Skeletal muscle cell (primary cell): ENCODE results near the gene SRC.

Source experiments
- DNase-seq: peaks from one replicate; pipeline ENCODE4 v3.0.0-alpha.2; 2010; ENCODE audit warnings: low read depth
- H3K4me3 ChIP-seq: 2 replicates; pipeline ENCODE4 v1.5.1; 2011; ENCODE audit warnings: low read depth, mild to moderate bottlenecking, control low read depth, low read length, moderate library complexity

SRC gene

DNA sequence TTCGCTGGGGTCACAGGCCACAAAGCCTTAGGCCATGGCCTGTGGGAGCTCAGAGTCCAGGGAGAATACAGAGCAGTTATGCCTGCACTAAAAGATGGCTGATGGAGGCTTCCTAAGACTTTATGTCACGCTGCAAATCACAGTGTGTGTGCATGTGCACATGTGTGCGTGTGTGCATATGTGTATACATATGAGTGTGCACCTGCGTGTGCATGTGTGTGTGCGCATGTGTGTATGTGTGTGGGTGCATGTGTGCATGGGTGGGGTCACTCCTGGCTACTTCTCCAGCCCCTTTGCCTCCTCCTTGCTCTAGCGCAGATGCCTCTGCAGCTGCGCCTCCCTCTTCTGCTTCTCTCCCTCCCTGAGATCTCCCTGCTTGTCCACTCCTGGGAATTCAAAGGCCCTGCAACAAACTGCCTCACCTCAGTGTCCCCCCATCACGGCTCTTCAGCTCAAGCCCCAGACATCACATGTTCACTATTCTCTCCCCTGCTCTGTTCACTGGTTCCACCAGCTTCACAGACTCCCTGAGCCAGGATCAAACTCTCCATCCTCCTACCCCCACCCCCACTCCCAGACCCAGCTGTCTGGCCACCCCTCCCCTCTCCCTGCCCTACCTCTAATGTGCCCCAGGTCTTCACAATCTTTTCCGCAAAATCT lies 90.7 kb downstream of the SRC start:
- no peak for DNase-seq
- H3K4me3 ChIP-seq, result no peak overlapping the region

DNA sequence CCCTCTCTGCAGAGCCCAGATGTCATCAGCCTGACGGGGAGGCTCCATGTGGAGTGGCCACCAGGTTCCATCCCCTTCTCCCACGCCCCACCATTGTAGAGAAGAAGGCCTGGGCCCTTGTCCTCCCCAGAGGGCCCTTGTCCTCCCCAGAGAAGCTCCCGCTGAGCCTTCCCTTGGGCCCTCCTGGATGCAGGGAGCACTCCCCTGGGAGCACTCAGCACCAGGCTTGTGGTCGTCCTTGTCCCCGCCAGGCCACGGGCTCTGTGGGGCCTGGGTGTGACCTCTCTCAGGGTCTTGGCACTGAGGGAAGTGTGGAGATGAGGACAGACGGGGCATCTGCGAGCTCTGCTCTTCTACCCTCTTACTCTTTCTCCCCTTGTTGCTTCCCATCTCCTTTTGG lies 91.7 kb downstream of the SRC start:
- no peak overlapping the region for H3K4me3 ChIP-seq
- DNase-seq, result no peak

- H3K4me3 ChIP-seq, result no peak overlapping the region
- no peak for DNase-seq
Measured at GRCh38 chr20:37438464-37439222, 92.7 kb downstream of the SRC start.

DNA sequence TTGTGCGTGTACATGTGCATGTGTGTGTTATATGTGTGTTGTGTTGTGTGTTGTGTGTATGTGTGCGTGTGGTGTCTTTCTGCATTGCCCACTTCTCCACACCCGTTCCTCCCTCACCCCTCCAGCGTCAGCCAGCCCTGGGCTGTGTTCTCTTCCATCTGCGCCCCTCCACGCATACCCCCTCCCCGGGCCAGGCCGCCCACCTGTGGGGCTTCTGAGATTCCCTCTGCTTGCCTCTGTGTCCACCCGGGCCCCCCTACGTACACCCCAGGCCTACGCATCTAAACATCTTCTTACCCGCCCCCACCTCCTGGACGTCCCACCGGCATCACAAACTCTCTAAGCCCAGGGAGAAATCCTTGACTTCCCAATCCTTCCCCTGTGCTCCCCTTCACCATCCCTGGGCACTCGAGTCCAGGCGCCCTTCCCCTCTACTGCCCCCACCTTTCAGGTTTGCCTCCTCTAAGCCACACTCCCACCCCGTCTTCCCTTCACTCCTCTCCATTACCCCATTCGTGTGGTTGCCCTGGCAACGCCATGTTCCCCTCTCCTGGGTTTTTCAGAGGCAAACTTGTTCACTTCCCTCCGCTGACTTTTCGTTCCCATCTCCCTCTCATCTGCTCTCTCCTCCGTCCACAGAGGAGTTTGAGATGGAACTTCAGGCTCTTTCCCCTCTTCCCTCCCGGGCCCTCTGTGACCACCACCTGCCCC lies 93.4 kb downstream of the SRC start:
- no peak overlapping the region for H3K4me3 ChIP-seq
- DNase-seq, result no peak

DNA sequence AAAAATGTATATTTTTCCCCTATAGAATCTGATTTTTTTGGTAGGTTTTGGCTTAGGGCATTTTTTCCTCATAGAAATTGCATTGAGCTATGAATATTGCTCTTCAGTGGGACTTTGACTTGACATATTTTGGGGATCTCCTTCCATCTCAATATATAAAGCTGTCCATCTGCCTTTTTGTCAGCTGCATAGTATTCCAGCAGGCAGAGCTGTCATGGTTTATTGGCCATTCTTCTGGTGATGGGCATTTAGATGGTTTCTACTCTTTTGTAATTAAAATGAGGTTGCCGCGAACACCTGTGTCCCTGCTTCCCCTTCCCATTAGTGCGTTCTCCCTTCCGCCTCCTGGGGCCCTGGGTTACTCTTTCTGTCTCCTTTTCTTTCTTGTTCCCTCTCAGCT lies 95.1 kb downstream of the SRC start:
- H3K4me3 ChIP-seq, result no peak overlapping the region
- DNase-seq, result no peak

- no peak overlapping the region for H3K4me3 ChIP-seq
- DNase-seq, result no peak
Measured at GRCh38 chr20:37442547-37442946, 96.6 kb downstream of the SRC start.

GRCh38 chr20:37442986-37443385 lies 97.0 kb downstream of the SRC start:
- no peak for DNase-seq

DNA sequence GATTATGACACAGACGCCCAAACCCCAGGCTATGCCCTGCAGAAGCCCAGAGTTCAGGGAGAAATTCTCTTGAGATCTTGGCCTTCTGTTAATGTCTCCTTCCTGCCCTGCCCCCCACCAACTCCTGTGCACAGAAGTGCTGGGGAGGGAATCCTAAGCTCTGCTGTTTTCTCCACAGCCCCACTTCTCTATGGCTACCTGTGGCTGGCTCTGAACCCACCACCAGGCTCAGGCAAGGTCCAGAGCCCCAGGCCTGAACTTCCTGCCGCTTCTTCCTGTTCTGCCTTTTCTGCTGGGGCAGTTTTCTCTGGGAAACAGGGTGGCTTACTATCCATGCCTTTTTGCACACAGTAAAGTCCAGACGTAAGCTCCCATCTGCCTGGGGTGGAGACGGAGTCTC lies 97.7 kb downstream of the SRC start:
- DNase-seq, result no peak
- no peak overlapping the region for H3K4me3 ChIP-seq

More at GRCh38 chr20:37442986-37443385, 97.0 kb downstream of the SRC start:
- H3K4me3 ChIP-seq, result no peak overlapping the region

DNA sequence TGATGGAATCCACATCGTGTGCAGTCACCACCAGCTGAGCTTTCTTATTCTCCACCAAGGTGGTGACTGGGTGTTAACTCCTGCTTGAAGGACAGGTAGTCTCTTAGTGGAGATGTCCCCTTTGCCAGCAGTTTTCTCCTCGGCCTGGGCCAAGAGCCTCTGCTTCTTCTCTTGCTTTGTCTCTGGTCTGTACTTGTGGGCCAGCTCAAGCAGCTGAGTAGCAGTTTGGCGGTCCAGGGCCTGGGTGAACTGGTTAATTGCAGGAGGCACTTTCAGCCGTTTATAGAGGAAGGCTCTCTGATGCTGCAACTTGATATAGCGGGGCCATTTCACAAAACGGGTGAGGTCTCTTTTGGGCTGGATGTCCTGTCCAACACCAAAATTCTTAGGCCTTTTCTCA lies 99.1 kb downstream of the SRC start:
- no peak overlapping the region for H3K4me3 ChIP-seq
- DNase-seq, result no peak

DNA sequence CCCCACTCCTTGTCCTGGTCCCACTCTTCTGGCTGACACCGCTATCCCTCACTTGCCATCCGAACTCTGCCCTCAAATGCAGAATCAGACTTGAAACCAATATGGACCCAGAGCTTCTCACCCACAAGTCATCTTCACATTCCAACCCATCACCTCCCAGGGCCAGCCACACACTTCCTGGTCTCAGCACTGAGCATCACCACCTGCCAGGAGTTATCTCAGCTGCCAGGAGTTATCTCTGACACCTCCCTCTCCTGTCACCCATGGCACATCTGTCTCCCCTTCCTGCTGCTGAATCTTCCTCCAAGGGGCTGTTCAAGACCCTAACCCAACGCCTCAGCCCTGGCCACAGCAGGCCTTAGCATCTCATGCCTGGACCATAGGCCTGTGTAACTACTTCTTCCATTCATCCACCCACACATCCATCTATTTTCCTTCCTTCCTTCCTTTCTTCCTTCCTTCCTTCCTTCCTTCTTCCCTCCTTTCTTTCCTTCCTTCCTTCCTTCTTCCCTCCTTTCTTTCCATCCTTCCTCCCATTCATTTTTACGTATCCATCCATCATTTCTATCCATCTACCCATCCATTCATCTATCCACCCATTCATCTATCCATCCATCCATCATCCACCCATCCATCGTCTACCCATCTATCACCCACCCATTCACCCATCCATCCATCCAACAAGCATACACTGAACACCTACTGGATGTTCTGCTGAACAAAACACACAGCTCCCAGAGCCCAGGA lies 100.5 kb downstream of the SRC start:
- DNase-seq, result no peak
- H3K4me3 ChIP-seq, result no peak overlapping the region

- DNase-seq, result no peak
Measured at GRCh38 chr20:37447688-37448087, 101.7 kb downstream of the SRC start.

GRCh38 chr20:37449276-37449675 lies 103.3 kb downstream of the SRC start:
- no peak overlapping the region for H3K4me3 ChIP-seq

More at GRCh38 chr20:37447688-37448087, 101.7 kb downstream of the SRC start:
- no peak overlapping the region for H3K4me3 ChIP-seq

DNA sequence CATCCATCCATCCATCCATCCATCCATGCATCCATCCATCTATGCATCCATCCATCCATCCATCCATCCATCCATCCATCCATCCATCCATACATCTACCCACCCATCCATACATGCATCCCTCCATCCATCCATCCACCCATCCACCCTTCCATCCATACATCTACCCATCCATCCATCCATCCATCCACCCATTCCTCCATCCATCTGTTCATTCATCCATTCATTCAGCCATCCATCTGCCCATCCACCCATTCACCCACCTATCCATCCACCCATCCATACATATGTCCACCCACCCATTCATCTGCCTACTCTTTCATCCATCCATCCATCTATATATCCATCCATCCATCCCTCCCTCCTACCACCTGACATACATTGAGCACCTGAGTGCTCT lies 104.4 kb downstream of the SRC start:
- no peak for DNase-seq
- no peak overlapping the region for H3K4me3 ChIP-seq

More at GRCh38 chr20:37449276-37449675, 103.3 kb downstream of the SRC start:
- no peak for DNase-seq

DNA sequence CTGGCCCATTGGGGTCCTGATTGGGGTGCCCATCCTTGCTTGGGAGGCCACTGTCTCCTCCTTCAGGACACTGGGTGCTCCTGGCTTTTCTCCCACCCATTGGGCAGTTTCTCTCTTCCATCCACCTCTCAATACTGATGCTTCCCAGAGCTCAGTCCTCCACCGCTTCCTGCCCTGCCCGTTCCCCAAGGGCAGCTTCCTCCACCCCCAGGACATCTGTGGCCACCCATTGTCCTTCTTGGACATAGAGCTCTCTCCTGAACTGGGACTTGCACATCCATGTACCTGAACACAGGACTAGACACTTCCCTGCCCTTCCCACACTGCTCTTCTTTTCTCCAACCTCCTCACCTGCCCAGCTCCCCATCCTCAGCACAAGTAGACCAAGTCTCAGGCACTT lies 105.7 kb downstream of the SRC start:
- no peak for DNase-seq
- H3K4me3 ChIP-seq, result no peak overlapping the region

DNA sequence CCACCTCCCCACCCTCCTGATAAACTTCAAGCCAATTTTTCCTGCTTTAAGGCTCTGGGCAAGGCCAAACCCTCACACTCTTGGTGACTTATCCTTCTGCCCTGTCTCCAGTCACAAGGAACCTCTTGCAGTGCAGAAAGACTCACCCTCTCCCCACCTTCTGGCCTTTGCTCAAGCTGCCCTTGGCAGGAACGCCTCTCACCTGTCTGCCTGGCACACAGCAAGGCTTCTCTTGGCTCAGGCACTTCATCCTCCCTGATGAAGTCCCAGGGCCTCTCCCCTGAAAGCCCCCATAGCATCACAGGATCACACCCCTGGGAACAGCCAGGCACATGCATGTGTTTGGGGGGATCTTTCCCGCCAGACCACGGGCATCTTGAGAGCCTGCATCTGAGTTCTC lies 106.3 kb downstream of the SRC start:
- DNase-seq, result no peak
- H3K4me3 ChIP-seq, result no peak overlapping the region

DNA sequence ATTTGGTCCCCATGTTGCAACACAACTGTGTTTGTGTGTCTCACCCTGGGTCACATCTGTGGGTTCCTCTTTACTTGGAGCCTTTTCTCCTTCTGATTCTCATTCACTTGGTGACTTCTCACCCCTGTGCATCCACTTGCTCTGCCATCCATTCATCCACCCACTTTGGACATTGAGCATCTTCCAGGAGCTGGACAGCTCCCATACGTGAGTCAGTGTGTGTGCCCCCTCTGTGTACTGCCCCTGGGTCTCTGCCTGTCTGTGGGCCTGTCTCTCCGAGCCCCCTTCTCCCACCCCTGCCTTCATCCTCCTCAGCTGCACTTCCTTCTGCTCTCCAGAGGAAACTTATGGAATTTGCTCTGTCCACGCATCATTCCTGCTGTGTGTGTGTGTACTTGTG lies 107.3 kb downstream of the SRC start:
- DNase-seq, result no peak
- H3K4me3 ChIP-seq, result no peak overlapping the region

DNA sequence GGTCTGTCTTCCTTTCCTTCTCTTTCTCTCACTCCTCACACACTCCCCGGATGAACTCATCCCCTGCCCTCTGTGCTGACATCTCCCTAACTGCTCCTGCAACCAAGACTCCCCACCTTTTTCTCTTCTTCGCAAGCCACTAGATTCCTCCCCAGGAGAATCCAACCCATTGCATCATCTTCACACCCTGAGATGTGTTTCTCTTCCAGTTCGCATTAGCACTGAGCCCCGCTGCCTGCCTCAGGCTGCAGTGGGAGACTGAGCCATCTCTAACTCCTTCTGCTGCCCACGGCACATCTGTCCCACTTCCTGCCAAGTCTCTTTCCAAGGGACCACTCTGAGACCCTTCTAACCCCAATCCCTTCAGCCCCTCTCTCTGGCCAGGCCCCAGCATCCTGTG lies 107.9 kb downstream of the SRC start:
- no peak for DNase-seq
- H3K4me3 ChIP-seq, result no peak overlapping the region

DNA sequence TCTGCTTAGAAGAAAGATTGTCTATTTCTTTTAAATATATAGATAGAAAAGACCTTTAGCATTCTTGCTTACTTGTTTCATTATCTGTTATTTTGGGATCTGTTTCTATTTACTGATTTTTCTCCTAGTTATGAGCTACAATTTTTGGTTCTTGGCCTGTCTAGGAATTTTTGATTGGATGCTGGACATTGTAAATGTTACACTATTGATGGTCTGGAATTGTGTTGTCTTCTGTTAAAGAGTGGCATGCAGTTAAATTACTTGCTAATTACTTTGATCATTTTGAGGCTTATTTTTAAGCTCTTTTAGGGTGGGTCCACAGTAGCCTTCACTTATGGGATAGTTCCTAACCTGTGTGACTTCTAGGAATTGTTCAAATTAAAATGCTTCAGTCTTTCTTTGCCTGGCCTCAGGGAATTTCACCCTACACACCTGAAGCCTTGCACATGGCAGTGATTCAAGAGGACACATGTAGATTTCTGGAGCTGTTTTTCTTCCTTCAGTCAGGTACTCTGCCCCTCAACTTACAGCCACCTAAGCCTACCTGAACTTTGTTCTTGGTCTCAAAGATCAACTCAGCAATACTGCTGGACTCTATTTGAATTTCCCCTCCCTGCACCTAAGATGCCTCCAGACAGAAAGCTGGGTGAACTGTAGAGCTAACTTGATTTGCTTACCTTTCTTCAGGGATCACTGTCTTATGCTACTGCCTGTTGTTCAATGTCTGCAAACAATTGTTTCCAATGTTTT lies 108.9 kb downstream of the SRC start:
- H3K4me3 ChIP-seq, result no peak overlapping the region
- DNase-seq, result no peak
